Activated CD8-positive, alpha-beta memory T cell treated with anti-CD3 and anti-CD28 coated beads, Interleukin-2, amount 10 ng/mL, durations not matched to agents 7 days and 5 days (primary cell): ENCODE data around the gene ERRFI1. TPM values are rescaled to one million over a fixed set of nuclear protein-coding genes. Genes with fewer than 3 reads are reported as not detected.

Experiments used
- ATAC-seq: fragments of 150-1000 bp; cut with Tn5 transposase; one replicate; pipeline ENCODE4 v1.10.0; 2021; ENCODE audit warnings: moderate library complexity
- CTCF ChIA-PET: fragments of 350-600 bp; sonication (Branson Sonifier 250); formaldehyde crosslinking; loops from one replicate; lab custom pipeline; 2021; ENCODE audit warnings: antibody characterized with exemption; lab: Charles Lee
- DNase-seq: peaks from one replicate; pipeline ENCODE4 v3.0.0-alpha.2; 2020
- H3K27ac Mint-ChIP-seq: one replicate; pipeline ENCODE4 v1.8.0; 2021; ENCODE audit warnings: mild to moderate bottlenecking, mixed read lengths
- H3K27me3 Mint-ChIP-seq: one replicate; pipeline ENCODE4 v1.8.0; 2021; ENCODE audit warnings: mixed read lengths
- H3K36me3 Mint-ChIP-seq: one replicate; pipeline ENCODE4 v1.8.0; 2021; ENCODE audit warnings: mild to moderate bottlenecking, mixed read lengths
- H3K4me1 Mint-ChIP-seq: one replicate; pipeline ENCODE4 v1.8.0; 2021; ENCODE audit warnings: mixed read lengths
- H3K4me3 Mint-ChIP-seq: one replicate; pipeline ENCODE4 v1.8.0; 2021; ENCODE audit warnings: mild to moderate bottlenecking, moderate library complexity, mixed read lengths
- H3K9me3 Mint-ChIP-seq: one replicate; pipeline ENCODE4 v1.8.0; 2022; ENCODE audit warnings: low read depth, mixed read lengths
- total RNA-seq, 2 experiments: library from RNA; stranded (reverse); gene quantifications; one replicate each; pipeline ENCODE4 v1.2.3, GENCODE V29; 2021

Gene ERRFI1
- total RNA-seq, 2 experiments from 2014 or later: 0.53 to 1.5 TPM

DNA sequence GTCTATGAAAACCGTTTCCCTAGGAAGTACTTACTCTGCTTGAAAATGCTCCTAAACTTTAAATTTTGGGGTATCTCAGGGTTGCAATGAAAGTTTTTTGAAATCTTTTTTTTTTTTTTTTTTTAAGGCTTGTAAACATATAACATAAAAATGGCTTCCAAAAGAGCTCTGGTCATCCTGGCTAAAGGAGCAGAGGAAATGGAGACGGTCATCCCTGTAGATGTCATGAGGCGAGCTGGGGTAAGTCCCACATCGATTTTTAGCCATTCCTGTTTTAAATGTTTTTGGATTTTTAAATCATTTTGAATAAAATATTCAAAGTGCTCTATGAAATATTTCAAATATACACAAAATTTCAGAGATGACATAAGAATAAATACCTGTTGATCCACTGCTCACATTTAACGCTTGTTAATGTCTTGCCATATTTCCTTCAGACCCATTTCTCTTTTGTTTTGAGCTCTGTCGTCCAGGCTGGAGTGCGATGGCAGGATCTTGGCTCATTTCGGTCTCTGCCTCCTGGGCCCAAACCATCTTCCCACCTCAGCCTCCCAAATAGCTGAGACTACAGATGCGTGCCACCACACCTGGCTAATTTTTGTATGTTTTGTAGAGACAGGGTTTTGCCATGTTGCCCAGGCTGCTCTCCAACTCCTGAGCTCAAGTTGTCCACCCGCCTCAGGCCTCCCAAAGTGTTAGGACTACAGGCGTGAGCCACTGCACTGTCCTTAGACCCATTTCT is 63.3 kb downstream of the ERRFI1 start:
- CTCF ChIA-PET: interaction anchor here (0.6 to 3.1 kb wide), 8 partner anchors 12 to 1110 kb away, joined by 3 to 10 read pairs (median 3); no protein-coding TSS in a partner anchor
- no peak for ATAC-seq
- Mint-ChIP-seq H3K27me3 (no peaks in the 10 kb centered on the region), H3K4me1 (peaks cover 69% of the 10 kb centered on the region), H3K9me3 (no peaks in the 10 kb centered on the region), H3K36me3 (peaks cover 55% of the 10 kb centered on the region), H3K4me3 (peak overlapping the region; percentile 95), H3K27ac (peak overlapping the region; percentile 98)
- DNase-seq: no peak

DNA sequence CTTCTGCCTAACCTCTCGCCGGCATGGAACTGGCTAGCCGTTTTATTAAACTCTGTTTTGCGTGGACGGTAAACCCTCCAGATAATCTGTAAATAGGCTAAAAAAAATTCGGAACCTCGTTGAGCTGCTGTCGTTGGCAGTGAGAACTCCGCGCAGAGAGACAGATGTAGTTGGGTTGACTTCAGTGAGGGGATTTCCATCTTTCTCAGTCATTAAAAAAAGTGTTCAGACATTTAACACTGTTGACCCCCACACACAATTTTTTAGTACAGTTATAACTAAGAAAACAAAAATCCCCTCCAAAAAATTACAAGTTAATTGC is 64.1 kb downstream of the ERRFI1 start:
- H3K27me3 Mint-ChIP-seq: no peaks in the 10 kb centered on the region
- ATAC-seq (peak; percentile 2), DNase-seq (no peak)
- H3K4me1 Mint-ChIP-seq: peaks cover 64% of the 10 kb centered on the region
- no peaks in the 10 kb centered on the region for H3K9me3 Mint-ChIP-seq
- H3K27ac Mint-ChIP-seq: peak overlapping the region; percentile 98
- CTCF ChIA-PET: interaction anchor here (0.9 to 3.1 kb wide), 5 partner anchors 13 to 209 kb away, joined by 3 to 10 read pairs (median 3); no protein-coding TSS in a partner anchor
- H3K36me3 Mint-ChIP-seq: peaks cover 47% of the 10 kb centered on the region
- peak overlapping the region; percentile 95 for H3K4me3 Mint-ChIP-seq

Other genes starting within 250 kb of the ERRFI1 start
- gene PER3, start 242.0 kb downstream of the ERRFI1 start, total RNA-seq: 1 to 10 TPM; 3.2 to 4.1 TPM
- gene UTS2, start 173.2 kb downstream of the ERRFI1 start, total RNA-seq: under 1 TPM; 0.73 to 0.82 TPM
- 10 to 100 TPM; 19.2 to 68.1 TPM for gene TNFRSF9, start 85.5 kb downstream of the ERRFI1 start, total RNA-seq
- 100 to 1,000 TPM; 310 to 434 TPM for gene PARK7, start 64.6 kb downstream of the ERRFI1 start, total RNA-seq